ENCODE measurements around the gene PLD5.
"Not testable (repeated sequence)": the region's sequence is repeated elsewhere in the genome, so short reads cannot be mapped to it uniquely, and the experiment has no call there.

Gene PLD5

GRCh38 chr1:242059976-242060375 is 464.5 kb downstream of the PLD5 start:
- no peaks in the 10 kb centered on the region for H3K27me3 ChIP-seq (ENCODE audit: insufficient read depth, low read length)

GRCh38 chr1:242058582-242058981 is 465.9 kb downstream of the PLD5 start:
- not testable (repeated sequence) for H3K9me3 ChIP-seq (ENCODE audit: low read length); H3K4me3 ChIP-seq (ENCODE audit: low read depth, low read length, poor library complexity, severe bottlenecking); H3F3A ChIP-seq (ENCODE audit: insufficient read depth, low read length); H4K20me1 ChIP-seq (ENCODE audit: insufficient read depth, low read length); H3K27ac ChIP-seq (ENCODE audit: low read depth, low read length, poor library complexity, severe bottlenecking); H3K4me2 ChIP-seq (ENCODE audit: low read length); H3K36me3 ChIP-seq (ENCODE audit: insufficient read depth, low read length); H3K79me2 ChIP-seq (ENCODE audit: insufficient read depth, low read length); H2AFZ ChIP-seq (ENCODE audit: low read length); H3K27me3 ChIP-seq (ENCODE audit: insufficient read depth, low read length); H3K9ac ChIP-seq (ENCODE audit: low read length); H3K4me1 ChIP-seq (ENCODE audit: insufficient read depth, low read length, severe bottlenecking); H3K9me2 ChIP-seq (ENCODE audit: low read depth, low read length)

More at GRCh38 chr1:242059976-242060375, 464.5 kb downstream of the PLD5 start:
- no peaks in the 10 kb centered on the region for H3K36me3 ChIP-seq (ENCODE audit: insufficient read depth, low read length)
- H3K9me3 ChIP-seq (ENCODE audit: low read length), result no peaks in the 10 kb centered on the region
- no peaks in the 10 kb centered on the region for H3K9me2 ChIP-seq (ENCODE audit: low read depth, low read length)
- TF ChIP-seq CTCF (IDR thresholded peaks at IDR 0.05; ENCODE audit: low read length) (no peak), EZH2 (IDR thresholded peaks at IDR 0.05; ENCODE audit: borderline replicate concordance, low read length) (no peak)
- no peaks in the 10 kb centered on the region for H3F3A ChIP-seq (ENCODE audit: insufficient read depth, low read length)
- no peaks in the 10 kb centered on the region for H4K20me1 ChIP-seq (ENCODE audit: insufficient read depth, low read length)
- H3K4me2 ChIP-seq (ENCODE audit: low read length), result no peak overlapping the region
- no peak overlapping the region for H3K4me3 ChIP-seq (ENCODE audit: low read depth, low read length, poor library complexity, severe bottlenecking)
- no peak overlapping the region for H3K27ac ChIP-seq (ENCODE audit: low read depth, low read length, poor library complexity, severe bottlenecking)
- no peaks in the 10 kb centered on the region for H3K79me2 ChIP-seq (ENCODE audit: insufficient read depth, low read length)
- no peak overlapping the region for H3K9ac ChIP-seq (ENCODE audit: low read length)
- H2AFZ ChIP-seq (ENCODE audit: low read length), result no peak overlapping the region
- H3K4me1 ChIP-seq (ENCODE audit: insufficient read depth, low read length, severe bottlenecking), result no peaks in the 10 kb centered on the region

- not testable (repeated sequence) for H3K36me3 ChIP-seq (ENCODE audit: insufficient read depth, low read length); H2AFZ ChIP-seq (ENCODE audit: low read length); H3K4me2 ChIP-seq (ENCODE audit: low read length); H3K9me3 ChIP-seq (ENCODE audit: low read length); H3K79me2 ChIP-seq (ENCODE audit: insufficient read depth, low read length); H3K9ac ChIP-seq (ENCODE audit: low read length); H3K4me1 ChIP-seq (ENCODE audit: insufficient read depth, low read length, severe bottlenecking); H4K20me1 ChIP-seq (ENCODE audit: insufficient read depth, low read length); H3K27me3 ChIP-seq (ENCODE audit: insufficient read depth, low read length); H3K27ac ChIP-seq (ENCODE audit: low read depth, low read length, poor library complexity, severe bottlenecking); H3F3A ChIP-seq (ENCODE audit: insufficient read depth, low read length); H3K9me2 ChIP-seq (ENCODE audit: low read depth, low read length); H3K4me3 ChIP-seq (ENCODE audit: low read depth, low read length, poor library complexity, severe bottlenecking)
These were observed 466.3 kb downstream of the PLD5 start for GRCh38 chr1:242058181-242058580.

- Histone ChIP-seq H3K9me2 (ENCODE audit: low read depth, low read length) (no peaks in the 10 kb centered on the region), H3K36me3 (ENCODE audit: insufficient read depth, low read length) (no peaks in the 10 kb centered on the region), H3K9me3 (ENCODE audit: low read length) (no peaks in the 10 kb centered on the region), H3F3A (ENCODE audit: insufficient read depth, low read length) (no peaks in the 10 kb centered on the region), H3K27ac (ENCODE audit: low read depth, low read length, poor library complexity, severe bottlenecking) (no peak overlapping the region), H3K4me1 (ENCODE audit: insufficient read depth, low read length, severe bottlenecking) (no peaks in the 10 kb centered on the region), H3K4me3 (ENCODE audit: low read depth, low read length, poor library complexity, severe bottlenecking) (no peak overlapping the region), H3K27me3 (ENCODE audit: insufficient read depth, low read length) (no peaks in the 10 kb centered on the region), H3K79me2 (ENCODE audit: insufficient read depth, low read length) (no peaks in the 10 kb centered on the region), H4K20me1 (ENCODE audit: insufficient read depth, low read length) (no peaks in the 10 kb centered on the region), H3K4me2 (ENCODE audit: low read length) (no peak overlapping the region), H3K9ac (ENCODE audit: low read length) (no peak overlapping the region), H2AFZ (ENCODE audit: low read length) (no peak overlapping the region)
- TF ChIP-seq CTCF (IDR thresholded peaks at IDR 0.05; ENCODE audit: low read length) (no peak), EZH2 (IDR thresholded peaks at IDR 0.05; ENCODE audit: borderline replicate concordance, low read length) (no peak)
These were observed 466.8 kb downstream of the PLD5 start for GRCh38 chr1:242057745-242058115.

All from OCI-LY1 (cell line).